KG1 (cell line): ENCODE results near the gene ANKRD30A.
"Not testable (repeated sequence)": the region's sequence is repeated elsewhere in the genome, so short reads cannot be mapped to it uniquely, and the experiment has no call there.

ENCODE experiments used
- DNase-seq: peaks from one replicate; lab custom pipeline; 2025; lab: John Stamatoyannopoulos, UW

The ANKRD30A gene, protein sequence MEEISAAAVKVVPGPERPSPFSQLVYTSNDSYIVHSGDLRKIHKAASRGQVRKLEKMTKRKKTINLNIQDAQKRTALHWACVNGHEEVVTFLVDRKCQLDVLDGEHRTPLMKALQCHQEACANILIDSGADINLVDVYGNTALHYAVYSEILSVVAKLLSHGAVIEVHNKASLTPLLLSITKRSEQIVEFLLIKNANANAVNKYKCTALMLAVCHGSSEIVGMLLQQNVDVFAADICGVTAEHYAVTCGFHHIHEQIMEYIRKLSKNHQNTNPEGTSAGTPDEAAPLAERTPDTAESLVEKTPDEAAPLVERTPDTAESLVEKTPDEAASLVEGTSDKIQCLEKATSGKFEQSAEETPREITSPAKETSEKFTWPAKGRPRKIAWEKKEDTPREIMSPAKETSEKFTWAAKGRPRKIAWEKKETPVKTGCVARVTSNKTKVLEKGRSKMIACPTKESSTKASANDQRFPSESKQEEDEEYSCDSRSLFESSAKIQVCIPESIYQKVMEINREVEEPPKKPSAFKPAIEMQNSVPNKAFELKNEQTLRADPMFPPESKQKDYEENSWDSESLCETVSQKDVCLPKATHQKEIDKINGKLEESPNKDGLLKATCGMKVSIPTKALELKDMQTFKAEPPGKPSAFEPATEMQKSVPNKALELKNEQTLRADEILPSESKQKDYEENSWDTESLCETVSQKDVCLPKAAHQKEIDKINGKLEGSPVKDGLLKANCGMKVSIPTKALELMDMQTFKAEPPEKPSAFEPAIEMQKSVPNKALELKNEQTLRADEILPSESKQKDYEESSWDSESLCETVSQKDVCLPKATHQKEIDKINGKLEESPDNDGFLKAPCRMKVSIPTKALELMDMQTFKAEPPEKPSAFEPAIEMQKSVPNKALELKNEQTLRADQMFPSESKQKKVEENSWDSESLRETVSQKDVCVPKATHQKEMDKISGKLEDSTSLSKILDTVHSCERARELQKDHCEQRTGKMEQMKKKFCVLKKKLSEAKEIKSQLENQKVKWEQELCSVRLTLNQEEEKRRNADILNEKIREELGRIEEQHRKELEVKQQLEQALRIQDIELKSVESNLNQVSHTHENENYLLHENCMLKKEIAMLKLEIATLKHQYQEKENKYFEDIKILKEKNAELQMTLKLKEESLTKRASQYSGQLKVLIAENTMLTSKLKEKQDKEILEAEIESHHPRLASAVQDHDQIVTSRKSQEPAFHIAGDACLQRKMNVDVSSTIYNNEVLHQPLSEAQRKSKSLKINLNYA (N-terminal part only)

DNA sequence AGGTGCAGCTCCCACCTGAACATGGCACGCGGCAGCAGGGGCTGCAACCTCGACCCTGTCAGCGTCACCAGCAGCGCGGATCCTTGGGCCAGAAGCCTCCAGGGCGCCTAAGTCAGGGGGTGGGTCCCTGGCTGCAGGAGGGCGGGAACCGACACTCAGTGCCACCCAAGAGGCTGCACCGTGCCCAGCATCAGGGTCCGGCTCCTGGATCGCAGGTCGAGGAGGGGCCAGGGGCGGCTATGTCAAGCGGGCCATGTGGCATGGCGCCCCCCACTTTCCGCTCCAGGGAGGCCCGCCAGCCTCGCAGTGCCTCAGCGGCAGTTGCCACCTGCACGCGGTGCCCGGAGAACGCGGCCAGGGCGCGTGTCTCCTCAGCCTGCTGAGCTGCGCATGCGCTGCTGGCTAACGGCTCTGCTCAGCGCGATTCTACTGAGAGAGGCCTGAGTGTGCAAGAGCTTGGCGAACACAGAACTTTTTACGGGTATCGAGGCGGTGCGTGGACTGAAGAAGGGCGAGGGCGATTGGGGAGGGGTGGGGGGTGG, at the start of gene ANKRD30A:
Gene ANKRD30A (plus strand): TSS at position 408 of the 542 bp plus-strand sequence. CDS start 190 bp downstream, outside the sequence.
- no peak for DNase-seq

DNA sequence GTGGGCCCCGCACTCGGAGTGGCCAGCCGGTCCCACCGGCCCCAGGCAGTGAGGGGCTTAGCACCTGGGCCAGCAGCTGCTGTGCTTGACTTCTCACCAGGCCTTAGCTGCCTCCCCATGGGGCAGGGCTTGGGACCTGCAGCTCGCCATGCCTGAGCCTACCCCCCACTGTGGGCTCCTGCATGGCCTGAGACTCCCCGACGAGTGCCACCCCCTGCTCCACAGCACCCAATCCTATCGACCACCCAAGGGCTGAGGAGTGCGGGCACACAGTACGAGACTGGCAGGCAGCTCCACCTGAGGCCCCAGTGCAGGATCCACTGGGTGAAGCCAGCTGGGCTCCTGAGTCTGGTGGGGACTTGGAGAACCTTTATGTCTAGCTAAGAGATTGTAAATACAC, 49.3 kb upstream of the ANKRD30A start:
- not testable (repeated sequence) for DNase-seq

DNA sequence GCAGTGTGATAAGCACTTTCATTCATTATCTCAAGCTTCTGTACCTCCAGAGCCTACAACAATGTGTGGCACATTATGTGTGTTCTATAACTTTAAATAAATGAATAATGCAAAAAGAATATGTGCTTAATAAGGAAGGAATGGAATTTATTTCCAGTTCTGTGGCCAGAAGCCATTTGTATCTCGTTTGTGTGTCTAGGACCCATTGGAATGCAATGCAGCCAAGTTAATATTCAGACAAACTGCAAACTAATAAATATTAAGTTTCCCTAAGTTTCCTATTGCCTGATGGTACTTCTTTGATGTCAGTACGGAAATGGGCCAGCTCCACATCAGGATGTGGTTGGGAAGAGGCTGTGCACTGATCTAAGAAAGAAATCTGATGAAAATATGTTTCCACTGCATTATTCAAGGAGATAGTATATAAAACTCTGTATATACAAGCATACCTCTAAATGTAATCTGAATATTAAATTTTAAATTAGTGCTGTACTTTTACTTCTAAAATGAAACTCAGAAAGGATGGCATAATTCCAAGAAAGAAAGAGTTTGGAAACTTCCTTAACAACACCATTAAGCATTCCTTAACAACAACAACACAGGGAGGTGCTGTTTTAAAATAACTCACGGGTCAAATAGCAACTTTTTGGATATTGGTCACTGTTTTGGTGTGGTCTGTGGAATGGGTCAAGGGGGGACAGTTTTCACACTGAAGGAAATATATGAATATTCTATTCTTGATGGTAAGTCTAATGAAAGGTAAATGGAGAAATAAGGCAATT, 29.4 kb upstream of the ANKRD30A start:
- no peak for DNase-seq

DNA sequence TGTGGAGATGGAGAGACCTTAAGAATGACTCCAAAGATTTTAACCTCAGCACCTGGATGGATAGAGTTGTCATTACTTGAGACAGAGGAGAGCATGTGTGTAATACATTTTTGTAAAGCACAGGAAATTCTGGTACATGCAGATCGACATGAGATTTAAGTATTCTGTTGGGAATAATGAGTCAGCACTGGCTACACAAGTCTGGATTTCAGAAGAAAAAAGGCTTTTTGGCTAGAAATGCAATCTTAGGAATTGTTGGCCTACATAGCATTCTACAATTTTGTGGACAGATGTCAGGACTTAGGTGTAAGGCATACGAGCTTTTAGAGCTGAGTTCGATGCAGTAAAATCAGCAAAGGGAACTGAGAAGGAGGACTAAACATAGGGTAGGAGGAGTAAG, 24.1 kb upstream of the ANKRD30A start:
- no peak for DNase-seq

DNA sequence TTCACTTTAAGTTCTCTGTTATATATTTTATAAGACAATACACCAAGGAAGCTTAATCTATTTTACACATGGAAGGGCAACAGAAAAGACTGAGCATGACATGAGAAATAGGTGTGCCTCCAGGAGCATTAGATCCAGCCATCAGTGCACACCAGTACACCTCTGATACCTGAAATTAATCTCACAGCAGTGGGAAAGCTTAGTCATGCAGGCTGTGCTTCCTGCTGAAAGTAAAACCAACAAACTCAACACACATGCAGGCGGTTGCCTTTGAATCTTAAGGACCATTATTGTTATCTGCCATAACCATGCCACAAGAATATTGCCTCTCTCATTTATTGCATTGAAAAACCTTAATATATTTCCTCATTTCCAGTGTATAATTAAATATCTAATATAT, 16.4 kb upstream of the ANKRD30A start:
- no peak for DNase-seq

DNA sequence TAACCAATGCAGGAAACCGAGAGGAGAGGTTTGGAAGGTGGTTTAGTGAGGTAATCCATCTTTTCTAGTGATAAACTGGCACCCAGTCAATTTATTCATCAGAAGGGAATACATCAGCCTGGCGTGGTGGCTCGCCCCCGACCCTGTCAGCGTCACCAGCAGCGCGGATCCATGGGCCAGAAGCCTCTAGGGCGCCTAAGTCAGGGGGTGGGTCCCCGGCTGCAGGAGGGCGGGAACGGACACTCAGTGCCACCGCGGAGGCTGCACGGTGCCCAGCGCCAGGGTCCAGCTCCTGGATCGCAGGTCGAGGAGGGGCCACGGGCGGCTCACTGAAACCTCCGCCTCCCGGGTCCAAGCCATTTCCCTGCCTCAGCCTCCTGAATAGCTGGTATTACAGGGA, 866 bp upstream of the ANKRD30A start:
- no peak for DNase-seq

DNA sequence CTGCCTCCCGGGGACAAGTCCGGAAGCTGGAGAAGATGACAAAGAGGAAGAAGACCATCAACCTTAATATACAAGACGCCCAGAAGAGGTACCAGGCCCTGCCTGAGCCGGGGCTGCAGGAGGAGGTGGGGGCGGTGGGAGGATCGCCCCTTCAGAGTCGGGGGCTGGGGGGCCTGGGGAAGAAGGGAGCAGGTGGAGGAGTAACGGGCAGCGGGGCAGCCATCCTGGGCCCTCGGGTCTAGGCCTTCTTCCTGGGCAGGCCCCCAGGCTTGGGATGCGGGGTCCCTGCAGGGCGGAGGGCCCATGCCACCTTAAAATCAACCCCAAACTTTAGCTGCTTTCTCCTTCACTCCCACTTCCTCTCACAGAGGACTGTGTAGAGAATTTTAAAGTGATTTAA, 523 bp downstream of the ANKRD30A start:
- no peak for DNase-seq

DNA sequence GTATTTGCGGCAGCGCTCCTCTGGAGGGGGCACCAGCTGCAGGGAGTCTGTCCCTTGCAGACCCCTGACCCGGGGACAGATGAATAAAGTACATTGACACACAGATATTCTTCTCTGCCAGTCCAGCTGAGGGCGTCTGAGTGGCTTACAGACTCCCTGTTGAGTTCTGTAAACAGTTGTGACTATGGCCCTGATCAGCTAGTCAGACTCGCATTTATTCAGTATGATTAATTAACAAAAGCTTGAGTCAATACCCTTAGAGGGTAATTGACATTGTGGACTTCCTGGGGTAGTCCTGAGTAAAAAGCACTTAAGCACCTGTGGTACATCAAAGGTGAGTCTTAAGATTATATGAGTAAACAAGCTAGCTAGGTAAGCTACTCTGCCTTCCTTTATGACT, 21.0 kb downstream of the ANKRD30A start:
- no peak for DNase-seq

DNA sequence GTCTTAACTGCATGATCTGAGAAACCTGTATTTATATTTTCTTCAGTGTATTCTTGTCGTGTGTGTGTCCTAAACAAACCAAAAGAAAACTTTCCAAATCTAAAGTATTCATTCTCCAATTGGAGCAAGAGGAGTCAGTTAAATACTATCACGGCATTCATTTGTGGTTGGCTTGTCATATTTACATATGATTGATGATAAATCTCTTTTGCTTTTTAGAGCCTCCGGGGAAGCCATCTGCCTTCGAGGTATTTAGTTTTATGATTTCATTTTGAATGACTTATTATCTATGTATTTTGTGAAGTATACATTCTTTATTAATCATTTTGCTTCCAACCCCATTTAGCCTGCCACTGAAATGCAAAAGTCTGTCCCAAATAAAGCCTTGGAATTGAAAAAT, 37.0 kb downstream of the ANKRD30A start:
- DNase-seq, result not testable (repeated sequence)

DNA sequence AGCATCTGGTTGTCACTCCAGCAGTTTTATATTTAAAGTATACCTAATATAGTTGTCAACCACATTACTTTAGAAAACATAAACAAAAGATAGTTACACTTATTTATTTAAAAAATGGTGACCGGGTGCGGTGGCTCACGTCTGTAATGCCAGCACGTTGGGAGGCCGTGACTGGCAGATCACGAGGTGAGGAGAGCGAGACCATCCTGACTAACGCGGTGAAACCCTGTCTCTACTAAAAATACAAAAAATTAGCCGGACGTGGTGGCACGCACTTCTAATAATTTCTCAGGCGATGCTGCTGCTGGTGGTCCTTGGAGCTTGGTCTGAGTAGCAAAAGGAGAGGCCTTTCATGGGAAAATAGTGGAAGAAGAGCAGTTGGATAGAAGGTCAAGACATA, 46.5 kb downstream of the ANKRD30A start:
- not testable (repeated sequence) for DNase-seq

DNA sequence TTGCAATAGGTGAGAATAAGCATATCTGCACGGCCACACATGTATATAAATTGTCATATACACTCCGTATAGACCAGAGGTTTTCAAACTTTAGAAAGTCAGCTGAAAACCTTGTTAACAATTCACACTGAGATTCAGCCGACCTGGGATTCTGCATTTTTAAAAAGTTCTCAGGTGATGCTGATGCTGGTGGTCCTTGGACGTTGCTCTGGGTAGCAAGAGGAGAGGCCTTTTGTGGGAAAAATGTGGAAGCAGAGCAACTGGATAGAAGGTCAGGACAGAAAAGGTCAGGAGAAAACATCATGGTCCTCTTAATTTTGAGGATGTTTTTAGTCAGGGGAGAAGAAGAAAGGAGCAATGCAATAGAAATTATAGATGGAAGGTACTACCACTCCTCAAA, 52.9 kb downstream of the ANKRD30A start:
- DNase-seq, result not testable (repeated sequence)

DNA sequence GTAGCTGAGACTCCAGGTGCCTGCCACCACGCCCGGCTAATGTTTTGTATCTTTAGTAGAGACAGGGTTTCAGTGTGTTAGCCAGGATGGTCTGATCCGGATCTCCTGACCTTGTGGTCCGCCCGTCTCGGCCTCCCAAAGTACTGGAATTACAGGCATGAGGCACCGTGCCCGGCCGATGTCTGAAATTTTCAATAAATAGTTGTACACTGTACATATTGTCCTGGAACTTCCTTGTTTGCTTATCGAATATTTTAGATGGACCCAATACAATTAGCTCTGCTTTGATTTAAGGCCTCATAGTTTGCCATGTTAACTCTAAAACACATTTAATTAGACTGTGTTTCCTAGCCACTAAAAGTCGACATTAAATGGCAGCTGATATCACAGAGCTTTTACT, 57.3 kb downstream of the ANKRD30A start:
- DNase-seq, result not testable (repeated sequence)

DNA sequence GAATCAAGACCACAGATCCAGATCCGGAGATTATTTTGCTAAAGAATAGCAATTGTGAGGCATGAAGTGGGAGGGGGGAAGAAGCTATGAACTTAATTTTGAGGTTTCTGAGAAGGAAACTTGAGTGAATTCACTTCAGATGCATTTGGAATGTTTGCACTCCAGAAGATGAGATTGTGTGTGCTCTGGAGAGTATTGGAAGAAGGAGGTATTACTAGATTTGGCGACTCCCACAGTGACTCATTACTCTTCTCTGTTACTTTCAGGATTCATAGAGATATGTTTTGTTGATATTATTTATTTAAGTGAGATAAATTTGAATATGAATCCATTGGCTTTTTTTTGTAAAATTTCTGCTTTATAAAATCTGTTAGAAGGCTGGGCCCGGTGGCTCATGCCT, 80.7 kb downstream of the ANKRD30A start:
- no peak for DNase-seq

DNA sequence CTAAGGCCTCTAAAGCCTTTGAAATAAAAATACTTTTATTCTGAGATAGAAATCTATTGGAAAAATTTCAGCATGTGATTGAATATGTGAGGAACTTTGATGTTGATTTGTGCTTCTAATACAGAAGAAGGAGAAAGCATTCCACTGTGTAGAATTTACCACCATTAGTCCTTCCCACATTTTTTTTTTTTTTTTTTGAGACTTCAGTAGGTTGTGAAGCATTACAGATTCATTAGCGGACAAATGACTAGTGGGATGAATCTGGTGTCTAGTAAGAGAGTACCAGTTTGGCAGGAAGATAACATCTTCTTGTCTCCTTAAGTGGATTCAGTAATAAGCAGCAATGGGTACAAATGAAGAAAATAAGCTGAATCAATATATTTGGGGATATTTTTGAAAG, 95.5 kb downstream of the ANKRD30A start:
- no peak for DNase-seq

DNA sequence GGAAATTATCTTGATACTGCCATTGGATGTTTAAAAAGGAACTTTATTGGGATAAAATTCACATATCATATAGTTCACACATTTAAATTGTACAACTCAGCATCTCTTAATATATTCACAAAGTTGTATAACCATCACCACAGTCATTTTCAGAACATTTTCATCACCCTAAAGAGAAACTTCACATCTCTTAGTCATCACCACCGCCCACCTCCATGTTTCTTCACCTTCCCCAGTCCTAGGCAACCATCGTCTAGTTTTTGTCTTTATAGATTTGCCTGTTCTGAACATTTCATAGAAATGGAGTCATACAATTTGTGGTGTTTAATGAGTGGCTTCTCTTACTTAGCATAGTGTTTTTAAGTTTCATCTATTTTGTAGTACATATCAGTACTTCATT, 96.6 kb downstream of the ANKRD30A start:
- no peak for DNase-seq

DNA sequence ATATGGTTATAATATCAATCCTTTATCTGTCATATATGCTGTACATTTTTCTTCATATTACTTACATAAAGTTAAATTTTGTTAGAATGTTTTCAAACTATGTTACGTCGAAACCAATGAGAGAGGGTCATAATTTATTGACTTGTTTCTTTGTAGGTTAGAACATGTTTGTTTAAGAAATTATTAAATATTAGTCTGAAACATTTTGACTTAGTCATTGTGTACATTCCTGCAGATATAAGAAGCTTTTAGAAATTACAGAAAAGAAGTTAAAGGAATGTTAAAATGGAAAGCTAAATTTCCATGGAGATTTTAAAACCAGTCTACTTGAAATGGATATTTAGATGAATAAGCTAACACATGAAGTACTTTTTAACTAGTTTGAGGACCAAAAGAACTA, 99.8 kb downstream of the ANKRD30A start:
- no peak for DNase-seq

DNA sequence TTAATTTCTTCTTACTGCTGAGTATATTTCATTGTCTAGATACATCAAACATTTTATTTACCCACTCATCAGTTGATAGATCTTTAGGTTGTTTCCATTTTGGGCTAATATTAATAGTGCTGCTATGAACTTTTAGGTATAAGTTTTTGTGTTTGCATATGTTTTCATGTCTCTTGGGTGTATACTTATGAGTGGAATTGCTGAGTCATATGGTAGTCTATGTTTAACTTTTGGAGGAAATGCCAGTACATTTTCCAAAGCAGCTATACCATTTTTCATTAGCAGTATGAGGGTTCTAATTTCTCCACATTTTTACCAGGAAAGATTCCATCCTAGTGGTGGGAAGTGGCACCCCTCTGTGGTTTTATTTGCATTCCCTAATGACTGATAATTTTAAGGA, 101.1 kb downstream of the ANKRD30A start:
- DNase-seq, result no peak

DNA sequence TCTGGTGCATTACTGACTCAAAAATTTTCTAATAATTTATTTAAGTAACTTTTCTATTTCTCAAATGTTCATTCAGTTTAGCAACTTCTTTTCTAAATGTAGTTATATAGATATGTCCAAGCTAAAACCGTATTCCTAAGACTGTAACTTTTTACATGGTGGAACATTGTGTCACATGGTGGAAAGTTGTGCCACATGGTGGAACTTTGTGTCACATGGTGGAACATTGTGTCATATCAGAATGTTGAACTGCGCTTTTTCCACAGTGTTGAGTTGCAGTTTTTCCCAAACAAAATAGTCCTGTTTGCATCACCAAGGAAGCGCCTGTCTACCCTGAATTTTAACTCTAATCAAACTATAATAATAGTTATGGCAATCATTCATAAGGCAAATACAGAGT, 109.3 kb downstream of the ANKRD30A start:
- DNase-seq, result no peak

DNA sequence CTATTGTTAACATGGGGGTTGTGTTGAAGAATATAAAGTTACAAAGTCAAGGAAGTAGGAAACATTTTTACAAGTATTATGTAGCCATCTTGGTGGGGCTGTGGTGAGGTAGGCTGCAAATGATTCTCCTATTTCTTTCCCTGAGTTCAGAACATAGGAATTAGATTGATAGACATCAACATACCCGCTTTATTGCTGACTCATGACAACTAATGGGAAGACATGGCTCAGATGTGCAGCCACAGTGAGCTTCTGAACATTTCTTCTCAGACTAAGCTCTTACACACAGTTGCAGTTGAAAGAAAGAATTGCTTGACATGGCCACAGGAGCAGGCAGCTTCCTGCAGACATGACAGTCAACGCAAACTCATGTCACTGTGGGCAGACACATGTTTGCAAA, 110.7 kb downstream of the ANKRD30A start:
- DNase-seq, result no peak

DNA sequence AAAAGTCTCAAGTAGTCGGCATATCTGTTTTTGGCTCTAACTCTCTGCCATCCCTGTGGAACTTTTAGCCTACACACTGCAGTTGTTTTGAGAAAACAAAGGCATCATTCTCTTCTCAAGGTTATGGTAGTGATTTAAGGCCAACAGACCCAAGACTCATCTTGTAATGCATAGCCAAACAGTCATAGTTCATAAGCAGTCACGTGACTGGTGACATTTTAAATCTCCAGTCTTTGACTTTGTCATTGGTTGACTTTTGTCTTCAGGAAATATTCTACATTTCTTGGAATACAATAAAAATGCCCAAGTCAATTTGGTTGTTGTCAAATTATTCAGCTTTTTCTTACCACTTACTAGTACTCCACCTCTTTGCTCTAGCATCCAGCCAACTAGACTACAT, 114.8 kb downstream of the ANKRD30A start:
- DNase-seq, result no peak

DNA sequence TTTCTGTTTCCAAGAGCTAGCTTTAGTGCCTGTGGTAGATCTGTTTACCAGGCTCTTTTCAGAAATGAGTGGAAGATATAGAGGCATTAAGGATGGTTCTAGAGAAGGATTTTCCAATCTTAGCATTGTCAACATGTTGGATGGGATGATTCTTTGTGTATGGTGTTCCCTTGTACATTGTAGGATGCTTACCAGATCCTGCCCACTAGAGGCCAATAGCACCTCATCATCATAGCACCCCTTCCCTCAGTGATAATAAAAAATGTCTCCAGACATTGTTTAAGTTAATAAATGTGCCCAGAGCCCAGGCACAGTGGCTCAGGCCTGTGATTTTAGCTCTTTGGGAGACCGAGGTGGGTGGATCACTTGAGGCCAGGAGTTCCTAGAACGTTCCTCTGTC, 121.2 kb downstream of the ANKRD30A start:
- no peak for DNase-seq
